HG02938 (cell line): ENCODE results near the gene CAMSAP3.
"Not testable (repeated sequence)": the region's sequence is repeated elsewhere in the genome, so short reads cannot be mapped to it uniquely, and the experiment has no call there.

Experiments
- ATAC-seq: cut with Tn5 transposase; IDR thresholded peaks from one replicate; pipeline ENCODE4 v1.9.1; 2021; ENCODE audit warnings: mild to moderate bottlenecking, moderate library complexity; ENCODE audit not compliant: unreplicated experiment

Gene CAMSAP3

DNA sequence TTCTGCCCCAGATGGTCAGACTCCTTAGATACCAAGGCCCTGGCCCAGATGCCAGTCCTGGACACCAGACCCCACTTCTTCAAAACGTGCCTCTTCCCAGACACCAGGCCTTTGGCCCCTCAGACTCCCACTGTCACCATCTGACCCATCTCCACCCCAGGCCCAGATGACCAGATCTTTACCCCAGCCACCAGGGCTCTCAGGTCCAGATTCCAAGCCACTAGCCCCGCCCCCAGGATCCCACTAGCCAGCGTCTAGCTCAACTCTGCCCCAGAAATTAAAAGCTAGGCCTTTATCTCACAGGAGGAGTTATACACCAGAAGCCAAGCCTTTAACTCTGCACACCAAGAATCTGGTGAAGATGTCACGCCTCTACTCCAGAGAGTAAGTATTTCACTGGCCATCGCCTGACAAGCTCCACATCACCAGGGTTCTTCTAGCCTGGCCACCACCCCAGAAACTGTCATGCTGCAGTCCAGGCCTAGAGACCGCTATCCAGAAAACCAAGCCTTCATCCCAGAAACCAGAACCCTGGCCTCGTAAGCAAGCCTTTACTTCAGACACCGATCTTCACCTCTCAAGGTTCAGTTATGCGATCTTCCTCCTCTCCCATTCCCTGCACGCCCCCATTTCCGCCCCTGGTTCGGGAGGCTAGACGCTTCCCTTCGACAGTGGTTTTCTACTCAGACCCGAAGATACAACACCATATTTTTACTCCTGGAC is 33.1 kb downstream of the CAMSAP3 start:
- no peak for ATAC-seq

DNA sequence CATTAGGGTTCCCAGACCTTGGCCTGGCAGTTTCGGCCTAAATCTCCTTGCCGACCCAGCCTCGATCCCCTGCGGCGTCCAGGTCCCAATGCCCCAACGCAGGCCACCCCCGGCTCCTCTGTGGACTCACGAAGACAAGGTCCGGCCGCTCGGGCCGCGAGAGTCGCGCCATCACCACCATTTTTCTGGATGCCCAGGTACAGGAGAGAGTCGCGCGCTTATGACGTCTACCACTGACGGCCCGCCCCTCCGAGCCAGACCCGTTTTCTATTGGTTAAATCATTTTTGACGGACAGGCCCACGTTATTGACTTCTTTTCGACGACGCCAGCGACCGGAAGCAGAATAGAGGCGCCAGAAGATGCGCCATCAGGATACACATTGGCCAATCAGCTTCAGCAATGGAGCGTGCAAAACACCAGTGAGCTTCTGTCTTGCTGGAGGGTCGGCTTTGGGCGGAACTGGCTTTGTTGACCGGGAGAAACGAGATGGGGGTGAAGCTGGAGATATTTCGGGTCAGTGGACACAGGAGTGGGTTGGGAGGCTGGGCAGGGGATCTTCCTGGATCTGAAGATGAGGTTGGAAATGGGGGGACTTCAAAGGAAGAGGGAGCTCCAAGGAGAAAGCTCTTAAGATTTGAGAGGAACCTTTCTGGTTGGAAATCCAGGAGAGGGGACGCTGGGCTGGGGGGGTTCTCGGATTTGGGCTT is 33.8 kb downstream of the CAMSAP3 start, which contains the start of the genes PET100 and XAB2:
Gene PET100 (plus strand): TSS at position 447 of the 708 bp plus-strand sequence. CDS start 41 bp downstream, at position 488.
Gene XAB2 (minus strand): TSS at position 199 of the 708 bp plus-strand sequence. CDS start 18 bp downstream, at position 181.
- peak; percentile 93 for ATAC-seq

DNA sequence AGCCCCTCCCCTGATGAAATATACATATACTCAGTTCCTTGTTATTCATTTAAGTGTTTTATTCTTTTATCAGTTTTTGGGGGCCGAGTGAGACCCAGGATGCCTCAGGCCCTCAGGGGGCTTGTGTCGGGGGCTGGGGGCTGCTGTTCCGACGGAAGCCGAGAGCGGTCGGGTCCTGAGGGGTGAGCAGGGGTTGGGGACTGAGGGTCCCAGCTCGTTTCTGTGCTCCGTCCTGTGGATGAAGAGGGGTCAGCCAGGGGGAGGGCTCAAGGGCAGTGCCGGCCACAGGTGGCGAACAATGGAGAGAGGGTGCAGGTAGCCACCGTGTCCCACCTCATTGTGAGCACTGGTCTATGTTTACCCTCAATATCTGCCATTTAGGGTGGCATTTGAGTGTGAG is 35.9 kb downstream of the CAMSAP3 start:
- ATAC-seq: no peak

DNA sequence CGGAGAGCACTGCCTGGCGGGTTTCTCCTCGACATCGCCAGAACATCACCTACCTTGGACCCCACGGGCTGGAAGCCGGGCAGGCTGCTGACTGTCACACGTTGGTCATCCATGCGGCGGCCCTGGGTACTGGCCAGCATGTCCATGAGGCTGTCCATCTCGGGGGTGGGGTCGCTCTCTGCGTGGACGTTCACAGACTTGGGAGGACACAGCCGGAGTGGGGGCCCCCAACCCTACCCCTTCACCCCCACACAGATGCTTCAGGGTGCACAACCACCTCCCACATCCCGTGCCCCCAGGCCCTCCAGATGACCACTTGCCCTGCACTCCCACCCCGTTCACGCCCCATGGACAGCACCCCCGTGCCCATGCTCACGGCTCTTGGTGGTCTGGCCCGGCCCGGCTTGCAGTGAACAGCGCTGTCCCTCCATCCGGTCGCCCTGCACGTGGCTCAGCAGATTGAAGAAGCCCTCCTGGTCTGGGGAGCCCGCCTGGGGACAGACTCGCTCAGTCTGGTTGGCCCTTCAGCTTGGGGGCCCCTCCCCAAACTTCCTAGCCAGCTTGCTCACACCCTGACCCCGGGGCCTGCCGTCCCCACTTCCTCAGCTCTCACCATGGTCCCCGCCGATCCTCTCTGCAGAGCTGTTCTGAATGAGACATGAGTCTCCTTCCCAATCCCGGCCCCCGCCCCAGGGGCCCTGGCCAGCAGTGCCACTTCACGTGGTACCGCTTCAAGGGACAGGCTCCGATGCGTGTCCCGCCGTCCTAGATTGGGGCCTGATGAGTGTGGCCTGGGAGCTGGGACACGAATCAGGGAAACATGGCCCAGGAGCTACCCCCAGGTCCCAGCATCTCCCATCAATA is 36.9 kb downstream of the CAMSAP3 start:
- no peak for ATAC-seq

DNA sequence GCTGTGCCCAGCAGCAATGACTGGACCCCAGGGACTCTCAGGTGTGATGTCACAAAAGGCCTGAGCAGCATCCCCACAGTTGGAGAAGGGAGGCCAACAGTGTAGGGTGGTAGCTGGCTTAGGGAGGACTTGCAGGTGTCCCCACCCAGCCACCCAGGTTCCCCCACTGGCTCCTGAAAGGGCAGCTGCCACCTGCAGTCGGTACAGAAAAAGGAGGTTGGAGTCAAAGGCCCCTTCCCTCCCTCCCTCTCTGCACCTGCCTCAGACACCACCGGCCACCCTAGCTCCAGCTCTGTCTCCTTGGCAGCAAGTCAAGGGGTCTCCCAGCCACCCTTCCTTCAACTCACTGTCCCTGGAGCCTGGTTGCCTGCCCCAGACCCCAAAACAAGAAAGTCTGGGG is 38.0 kb downstream of the CAMSAP3 start, which contains the start of gene PCP2:
Gene PCP2 (minus strand): TSS at position 22 of the 400 bp plus-strand sequence. CDS start 262 bp downstream, outside the sequence.
- ATAC-seq: no peak

DNA sequence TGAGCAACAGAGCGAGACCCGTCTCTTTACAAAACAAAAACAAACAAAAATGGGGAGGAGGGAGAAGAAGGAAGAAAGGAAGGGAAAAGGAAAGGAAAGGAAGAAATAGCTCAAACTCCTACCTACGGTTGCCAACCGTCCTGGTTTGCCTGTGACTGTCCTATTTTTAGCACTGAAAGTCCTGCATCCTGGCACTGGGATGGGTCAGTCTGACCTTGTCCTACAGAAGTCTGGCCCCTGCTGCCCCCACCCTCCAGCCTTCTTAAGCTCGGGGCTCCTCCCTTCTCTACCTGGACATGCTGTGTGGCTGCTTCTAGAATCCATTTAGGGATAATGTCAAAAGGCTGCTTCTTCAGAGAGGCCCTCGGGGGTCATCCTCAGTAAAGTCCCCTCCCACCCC is 40.0 kb downstream of the CAMSAP3 start:
- ATAC-seq: no peak

DNA sequence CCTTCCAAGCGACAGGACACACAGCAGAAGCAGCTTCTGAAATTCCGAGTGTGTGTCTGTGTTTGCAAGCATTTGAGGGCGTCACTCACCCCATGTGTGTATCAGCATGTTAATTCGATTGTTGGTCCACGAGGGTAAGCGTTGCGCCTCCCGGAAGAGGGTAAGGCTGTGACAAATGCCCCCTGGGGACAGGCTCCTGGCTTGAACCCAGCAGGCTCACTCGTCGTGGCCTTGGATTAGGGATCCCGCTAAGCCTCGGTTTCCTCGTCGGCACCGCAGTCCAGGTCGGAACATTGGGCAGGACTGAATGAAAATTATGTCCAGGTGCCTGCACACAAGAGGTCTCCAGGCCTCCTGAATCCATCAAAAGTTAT is 40.6 kb downstream of the CAMSAP3 start:
- no peak for ATAC-seq

DNA sequence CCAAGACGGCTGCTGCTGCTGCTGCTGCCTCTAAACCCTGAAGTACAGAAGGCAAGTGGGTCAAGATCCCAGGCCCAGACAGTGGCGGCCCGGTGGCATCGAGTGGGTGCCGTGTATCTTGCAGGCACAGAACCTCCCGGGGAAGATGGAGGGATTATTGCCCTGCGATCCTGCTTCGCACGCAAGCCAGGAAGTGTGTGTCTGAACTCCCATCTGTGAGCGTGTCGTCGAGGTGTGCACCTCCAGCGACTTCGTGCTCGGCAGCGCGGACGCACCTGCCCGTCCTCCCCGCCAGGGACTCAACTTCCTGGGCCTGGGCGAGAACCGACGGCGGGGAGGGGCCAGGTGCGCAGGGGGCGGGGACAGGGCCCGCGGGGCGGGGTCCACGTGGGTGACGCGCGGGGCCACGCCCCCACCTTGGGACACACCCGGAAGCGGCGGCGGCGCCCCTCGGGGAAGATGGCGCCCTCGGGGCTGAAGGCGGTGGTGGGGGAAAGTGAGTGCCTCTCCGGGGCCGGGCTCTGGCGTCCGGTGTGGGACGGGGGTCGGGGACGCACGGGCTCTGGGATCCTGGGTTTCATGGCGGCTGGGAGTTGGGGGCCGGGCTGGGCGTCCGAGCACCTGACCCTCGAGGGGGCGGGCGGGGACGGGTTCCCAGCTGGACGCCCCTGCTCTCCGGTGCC is 41.2 kb downstream of the CAMSAP3 start, which contains the start of gene STXBP2:
Gene STXBP2 (plus strand): TSS at position 420 of the 683 bp plus-strand sequence. CDS start 40 bp downstream, at position 460.
- peak; percentile 46 for ATAC-seq

DNA sequence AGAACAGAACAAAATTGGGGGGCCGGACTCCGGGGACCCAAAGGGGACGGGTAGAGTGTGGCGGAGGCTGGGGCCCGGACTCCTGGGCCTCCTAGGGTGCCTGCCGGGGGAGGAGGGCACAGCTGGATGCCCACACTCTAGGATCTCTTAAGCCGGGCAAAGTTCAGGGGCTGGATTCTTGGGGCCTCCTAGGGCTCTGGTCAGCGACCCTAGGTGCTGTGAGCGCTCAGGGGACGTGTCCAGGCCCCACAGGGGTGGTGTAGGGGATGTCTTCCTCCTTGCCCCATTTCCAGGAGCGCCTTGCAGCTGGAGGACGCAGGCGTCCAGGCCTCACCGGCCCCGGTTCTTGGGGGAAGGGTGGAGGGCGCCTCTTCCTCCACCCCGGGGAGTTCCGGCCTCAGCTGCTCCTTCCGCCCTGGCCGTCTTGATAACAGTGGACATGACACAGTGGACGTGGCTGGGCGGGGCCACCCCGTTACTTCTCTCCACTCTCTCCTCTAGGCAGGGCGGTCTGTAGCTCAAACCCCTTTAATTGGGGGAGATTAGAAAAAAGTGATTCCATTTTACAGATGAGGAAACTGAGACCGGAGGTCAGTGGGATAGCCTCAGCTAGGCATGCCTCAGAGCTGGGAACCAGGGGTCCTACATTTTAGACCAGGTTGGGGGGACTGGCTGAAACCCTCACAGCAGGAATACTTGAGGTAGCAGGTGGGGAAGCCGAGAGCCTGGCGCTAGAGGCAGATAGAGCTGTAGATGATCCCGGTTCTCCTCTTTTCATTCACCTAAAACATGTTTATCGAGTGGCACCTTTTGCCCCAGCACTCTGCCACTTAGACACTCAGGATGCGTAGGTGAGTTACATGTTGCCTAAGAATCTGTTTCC is 42.0 kb downstream of the CAMSAP3 start:
- ATAC-seq: peak; percentile 6

DNA sequence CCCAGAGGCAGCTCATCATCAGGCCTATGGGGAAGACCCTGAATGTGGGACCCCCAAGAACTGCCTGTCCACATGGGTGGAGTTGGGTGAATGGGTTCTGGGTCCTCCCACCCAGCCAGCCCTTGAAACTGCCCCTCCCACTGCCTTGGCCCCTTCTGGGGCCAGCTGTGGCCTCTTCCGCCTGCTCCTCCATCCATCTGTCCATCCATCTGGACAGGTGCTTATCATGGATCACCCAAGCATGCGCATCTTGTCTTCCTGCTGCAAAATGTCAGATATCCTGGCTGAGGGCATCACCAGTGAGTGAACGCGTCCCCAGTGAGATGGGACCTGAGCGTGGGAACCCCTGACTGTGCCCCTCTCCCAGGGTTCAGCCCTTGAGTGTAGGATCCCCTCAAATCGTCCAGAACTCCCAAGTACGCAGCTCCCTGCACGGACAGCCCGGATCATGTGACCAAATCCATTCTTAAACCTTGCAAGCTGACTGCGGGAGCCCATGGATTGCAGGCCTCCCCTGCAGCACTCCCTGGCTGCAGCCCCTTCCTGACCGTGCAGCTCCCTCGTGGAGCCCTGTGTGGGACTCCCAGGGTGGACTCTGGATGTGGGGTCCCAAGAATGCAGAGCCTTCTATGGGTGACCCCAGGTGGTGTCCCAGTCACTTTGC is 43.3 kb downstream of the CAMSAP3 start:
- ATAC-seq: no peak

DNA sequence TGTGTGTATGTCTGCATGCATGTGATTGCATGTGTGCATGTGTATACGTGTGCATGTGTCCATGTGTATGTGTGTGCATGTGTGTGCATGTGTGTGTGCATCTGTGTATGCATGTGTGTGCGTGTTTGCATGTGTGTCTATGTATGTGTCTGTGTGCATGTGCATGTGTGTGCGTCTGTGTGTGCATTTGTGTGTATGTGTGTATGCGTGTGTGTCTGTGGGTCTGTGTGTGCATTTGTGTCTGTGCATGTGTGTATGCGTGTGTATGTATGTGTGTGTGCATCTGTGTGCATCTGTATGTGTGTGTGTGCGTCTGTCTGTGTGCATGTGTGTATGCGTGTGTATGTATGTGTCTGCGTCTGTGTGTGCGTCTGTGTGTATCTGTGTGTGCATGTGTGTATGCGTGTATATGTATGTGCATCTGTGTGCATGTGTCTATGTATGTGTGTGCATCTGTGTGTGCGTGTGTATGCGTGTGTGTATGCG is 44.2 kb downstream of the CAMSAP3 start:
- ATAC-seq: no peak

DNA sequence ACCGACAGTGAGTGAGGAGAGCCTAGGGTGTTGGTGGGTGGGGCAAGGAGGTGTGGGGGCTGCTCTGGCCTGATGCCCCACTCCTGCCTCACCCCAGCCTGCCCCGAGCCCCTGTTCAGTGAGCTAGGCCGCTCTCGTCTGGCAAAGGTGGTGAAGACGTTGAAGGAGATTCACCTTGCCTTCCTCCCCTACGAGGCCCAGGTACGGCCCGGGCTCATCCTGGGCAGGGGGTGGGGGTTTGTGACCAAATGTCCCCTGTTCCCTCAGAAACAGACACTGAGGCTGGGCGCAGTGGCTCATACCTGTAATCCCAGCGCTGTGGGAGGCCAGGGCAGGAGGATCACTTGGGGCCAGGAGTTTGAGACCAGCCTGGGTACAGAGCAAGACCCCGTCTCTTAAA is 45.1 kb downstream of the CAMSAP3 start:
- no peak for ATAC-seq

DNA sequence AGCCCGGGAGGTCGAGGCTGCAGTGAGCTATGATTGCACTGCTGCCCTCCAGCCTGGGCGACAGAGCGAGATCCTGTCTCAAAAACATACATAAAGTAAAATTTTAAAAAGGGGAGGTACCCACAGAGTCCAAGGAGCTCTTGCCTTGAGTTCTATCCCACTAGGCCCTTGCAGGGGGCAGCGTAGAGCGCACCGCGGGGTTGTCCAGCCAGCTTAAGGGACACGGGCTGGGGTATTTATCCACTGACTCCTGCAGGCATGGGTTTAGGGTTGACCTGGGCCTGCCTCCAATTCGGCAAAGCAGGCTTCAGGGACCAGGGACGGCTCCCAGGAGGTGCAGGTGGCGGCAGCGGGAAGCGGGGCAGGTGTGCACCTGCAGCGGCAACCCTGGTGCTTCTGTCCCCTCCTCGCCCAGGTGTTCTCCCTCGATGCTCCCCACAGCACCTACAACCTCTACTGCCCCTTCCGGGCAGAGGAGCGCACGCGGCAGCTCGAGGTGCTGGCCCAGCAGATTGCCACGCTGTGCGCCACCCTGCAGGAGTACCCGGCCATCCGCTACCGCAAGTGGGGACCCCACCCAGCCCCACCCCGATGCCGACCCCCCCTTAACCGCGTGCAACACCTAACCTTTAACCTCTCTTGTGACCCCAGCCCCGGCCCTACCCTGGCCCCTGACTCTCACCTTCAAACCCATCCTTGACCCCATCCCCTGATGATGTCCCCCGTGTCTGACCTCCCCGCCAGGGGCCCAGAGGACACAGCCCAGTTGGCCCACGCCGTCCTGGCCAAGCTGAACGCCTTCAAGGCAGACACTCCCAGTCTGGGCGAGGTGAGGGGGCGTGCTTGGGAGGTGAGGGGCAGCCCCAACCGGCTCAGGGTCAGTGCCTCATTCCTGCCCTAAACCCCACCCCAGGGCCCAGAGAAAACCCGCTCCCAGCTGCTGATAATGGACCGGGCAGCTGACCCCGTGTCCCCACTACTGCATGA is 45.9 kb downstream of the CAMSAP3 start:
- no peak for ATAC-seq

DNA sequence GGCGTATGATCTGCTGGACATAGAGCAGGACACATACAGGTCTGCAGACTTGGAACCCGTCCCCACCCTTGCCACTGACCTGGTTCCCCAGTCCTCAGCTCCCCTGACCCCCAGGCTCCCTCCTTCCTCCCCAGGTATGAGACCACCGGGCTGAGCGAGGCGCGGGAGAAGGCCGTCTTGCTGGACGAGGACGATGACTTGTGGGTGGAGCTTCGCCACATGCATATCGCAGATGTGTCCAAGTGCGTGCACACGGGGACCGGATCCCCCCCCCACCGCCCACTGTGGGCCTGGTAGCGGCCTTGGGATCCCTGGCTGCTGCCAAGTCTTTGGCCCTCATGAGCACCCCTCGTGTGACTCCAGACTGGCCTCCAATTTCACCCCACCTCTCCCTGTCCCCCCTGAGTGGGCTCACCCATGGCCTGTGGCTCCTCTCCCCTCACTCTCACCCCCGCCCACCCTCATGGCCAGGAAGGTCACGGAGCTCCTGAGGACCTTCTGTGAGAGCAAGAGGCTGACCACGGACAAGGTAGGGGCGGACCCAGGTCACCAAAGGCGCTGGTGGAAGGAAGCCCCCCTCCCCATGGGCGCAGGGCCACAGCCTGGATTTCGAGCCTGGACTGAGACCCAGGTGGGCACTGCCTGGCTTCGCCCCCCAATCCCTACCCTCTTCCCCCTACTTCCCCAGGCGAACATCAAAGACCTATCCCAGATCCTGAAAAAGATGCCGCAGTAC is 46.8 kb downstream of the CAMSAP3 start:
- ATAC-seq: no peak

DNA sequence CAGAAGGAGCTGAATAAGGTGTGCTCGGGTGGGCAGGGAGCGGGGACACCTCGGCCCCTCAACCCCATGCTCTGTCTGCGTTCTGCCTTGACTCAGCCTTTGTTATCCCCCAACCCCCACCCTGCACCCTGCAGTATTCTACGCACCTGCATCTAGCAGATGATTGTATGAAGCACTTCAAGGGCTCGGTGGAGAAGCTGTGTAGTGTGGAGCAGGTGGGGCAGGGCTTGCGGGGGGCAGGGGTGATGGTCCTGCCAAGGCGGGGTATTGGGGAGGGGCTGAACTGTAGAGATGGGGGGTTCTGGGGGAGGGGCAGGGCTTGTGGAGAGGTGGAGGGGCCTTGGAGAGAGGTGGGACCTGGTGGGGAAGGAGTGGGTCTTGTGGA is 47.4 kb downstream of the CAMSAP3 start:
- ATAC-seq: no peak

DNA sequence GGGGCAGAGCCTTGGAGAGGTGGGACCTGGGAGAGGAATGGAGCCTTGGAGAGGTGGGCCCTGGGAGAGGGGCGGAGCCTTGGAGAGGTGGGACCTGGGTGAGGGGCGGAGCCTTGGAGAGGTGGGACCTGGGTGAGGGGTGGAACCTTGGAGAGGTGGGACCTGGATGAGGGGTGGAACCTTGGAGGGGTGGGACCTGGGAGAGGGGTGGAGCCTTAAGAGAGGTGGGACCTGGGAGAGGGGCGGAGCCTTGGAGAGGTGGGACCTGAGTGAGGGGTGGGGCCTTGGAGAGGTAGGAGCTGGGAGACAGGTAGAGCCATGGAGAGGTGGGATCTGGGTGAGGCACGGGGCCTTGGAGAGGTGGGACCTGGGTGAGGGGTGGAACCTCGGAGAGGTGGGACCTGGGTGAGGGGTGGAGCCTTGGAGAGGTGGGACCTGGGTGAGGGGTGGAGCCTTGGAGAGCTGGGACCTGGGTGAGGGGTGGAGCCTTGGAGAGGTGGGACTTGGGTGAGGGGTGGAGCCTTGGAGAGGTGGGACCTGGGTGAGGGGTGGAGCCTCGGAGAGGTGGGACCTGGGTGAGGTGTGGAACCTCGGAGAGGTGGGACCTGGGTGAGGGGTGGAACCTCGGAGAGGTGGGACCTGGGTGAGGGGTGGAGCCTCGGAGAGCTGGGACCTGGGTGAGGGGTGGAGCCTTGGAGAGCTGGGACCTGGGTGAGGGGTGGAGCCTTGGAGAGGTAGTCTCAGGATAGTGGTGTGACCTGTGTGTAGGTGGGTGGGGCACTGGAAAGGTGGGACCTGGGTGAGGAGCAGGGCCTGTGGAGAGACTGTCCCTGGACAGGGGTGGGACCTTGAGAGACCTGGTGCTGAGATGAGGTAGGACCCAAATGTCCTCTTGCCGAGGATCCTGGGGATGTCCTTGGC is 48.2 kb downstream of the CAMSAP3 start:
- ATAC-seq: not testable (repeated sequence)
